NCI-H748 (cell line): ENCODE results near the gene FXYD6.

Source experiments
- DNase-seq: peaks from one replicate; lab custom pipeline; 2025; ENCODE audit not compliant: unreplicated experiment; lab: John Stamatoyannopoulos, UW

The FXYD6 gene

GRCh38 chr11:117796456-117796871 is 80.0 kb downstream of the FXYD6 start:
- DNase-seq, result peak; percentile 50

- peak; percentile 67 for DNase-seq
Observed at GRCh38 chr11:117795638-117796455, 80.6 kb downstream of the FXYD6 start.

- DNase-seq, result no peak
Observed at GRCh38 chr11:117794772-117795629, 81.5 kb downstream of the FXYD6 start.

- DNase-seq, result no peak
Observed at GRCh38 chr11:117794135-117794534, 82.3 kb downstream of the FXYD6 start.

GRCh38 chr11:117793583-117793982 is 82.9 kb downstream of the FXYD6 start:
- DNase-seq, result no peak

- DNase-seq, result no peak
Observed at GRCh38 chr11:117792992-117793391, 83.5 kb downstream of the FXYD6 start.

GRCh38 chr11:117792241-117792640 is 84.2 kb downstream of the FXYD6 start:
- DNase-seq, result peak; percentile 5

- no peak for DNase-seq
Observed at GRCh38 chr11:117790279-117790678, 86.2 kb downstream of the FXYD6 start.

- DNase-seq, result no peak
Observed at GRCh38 chr11:117789241-117789640, 87.2 kb downstream of the FXYD6 start.
